ENCODE measurements around the gene POGZ. TPM values are rescaled to one million over a fixed set of nuclear protein-coding genes. Genes with fewer than 3 reads are reported as not detected.
"Not testable (repeated sequence)": the region's sequence is repeated elsewhere in the genome, so short reads cannot be mapped to it uniquely, and the experiment has no call there.

Gene POGZ
- total RNA-seq, 1 donor from 2014 or later: 8.7 TPM

DNA sequence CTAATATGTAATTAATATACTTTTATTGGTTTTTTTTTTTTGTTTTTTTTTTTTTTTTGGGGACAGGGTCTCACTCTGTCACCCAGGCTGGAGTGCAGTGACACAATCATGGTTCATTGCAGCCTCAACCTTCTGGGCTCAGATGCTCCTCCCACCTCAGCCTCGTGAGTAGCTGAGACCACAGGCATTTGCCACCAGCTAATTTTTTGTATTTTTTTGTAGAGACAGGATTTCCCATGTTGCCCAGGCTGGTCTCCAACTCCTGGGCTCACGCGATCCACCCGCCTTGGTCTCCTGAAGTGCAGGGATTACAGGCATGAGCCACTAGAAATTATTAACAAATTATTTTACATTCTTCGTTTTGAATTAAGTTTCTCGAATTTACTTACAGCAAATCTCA, 16.8 kb upstream of the POGZ start:
- DNase-seq (ENCODE audit: low read depth in 2 of 2): no peak

DNA sequence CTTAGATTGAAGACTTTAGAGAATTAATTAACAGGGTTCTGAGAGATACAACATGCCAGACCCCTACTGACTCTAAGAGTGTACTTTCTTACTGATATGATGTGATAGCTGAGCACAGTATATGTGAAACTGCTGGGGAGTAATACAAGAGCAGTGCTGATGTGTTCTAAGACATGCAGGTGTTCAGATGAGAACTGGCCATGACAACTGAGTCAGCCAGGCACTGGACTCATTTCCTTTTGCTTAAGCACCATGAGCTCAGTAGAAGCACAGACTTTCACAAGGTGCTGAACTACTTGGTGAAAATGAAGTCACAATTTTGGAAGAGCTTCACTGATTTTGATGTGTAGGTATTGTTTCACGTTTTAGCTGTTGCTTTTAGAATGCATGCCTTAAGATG, 15.9 kb upstream of the POGZ start:
- no peak for DNase-seq (ENCODE audit: low read depth in 2 of 2)

GRCh38 chr1:151474745-151475144, 15.5 kb upstream of the POGZ start:
- DNase-seq (ENCODE audit: low read depth in 2 of 2): no peak

DNA sequence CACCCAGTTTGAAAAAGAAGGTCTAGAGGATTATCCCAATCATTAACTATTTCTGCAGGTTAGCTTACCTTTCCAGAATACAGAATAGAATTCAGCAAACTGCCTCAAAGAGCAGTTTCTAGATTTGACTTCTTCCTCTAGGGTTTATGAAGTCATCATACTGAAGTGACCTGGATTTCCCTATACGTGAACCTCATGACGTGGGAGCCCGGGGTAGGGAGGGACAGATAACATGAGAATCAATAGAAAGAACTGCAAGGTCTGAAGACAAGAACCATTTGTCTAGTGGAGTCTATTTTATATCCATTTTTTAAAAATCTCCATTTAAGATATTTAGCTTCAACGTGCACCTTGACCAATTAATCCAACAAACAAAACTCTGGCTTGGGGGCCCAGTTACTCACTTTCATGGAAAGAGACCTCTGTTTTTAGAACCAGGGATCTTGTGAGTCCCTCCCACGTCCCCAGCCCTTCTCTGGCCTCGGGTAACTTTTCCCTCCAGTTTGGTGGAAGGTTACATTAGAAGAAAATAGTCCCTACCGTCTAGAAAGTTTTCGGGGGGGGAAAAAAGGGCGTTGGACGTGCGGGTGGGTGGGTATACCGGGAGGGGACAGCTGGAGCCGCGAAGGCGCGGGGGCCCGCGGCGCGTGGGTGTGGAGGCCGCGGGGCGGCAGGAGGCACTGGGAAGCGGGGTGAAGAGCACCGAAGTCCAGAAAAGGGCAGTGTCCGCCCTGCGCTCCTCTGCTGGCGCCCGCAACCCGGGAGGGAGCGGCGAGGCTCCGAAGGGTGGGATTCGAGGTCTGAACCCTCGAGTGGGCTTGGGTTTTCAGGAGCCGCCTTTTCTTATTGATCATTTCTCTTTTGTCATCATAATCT, 13.8 kb upstream of the POGZ start:
- DNase-seq (ENCODE audit: low read depth in 2 of 2): peak in 1 of 2 donors; percentile 50

GRCh38 chr1:151465026-151465425, 5.7 kb upstream of the POGZ start:
- no peak for DNase-seq (ENCODE audit: low read depth in 2 of 2)

DNA sequence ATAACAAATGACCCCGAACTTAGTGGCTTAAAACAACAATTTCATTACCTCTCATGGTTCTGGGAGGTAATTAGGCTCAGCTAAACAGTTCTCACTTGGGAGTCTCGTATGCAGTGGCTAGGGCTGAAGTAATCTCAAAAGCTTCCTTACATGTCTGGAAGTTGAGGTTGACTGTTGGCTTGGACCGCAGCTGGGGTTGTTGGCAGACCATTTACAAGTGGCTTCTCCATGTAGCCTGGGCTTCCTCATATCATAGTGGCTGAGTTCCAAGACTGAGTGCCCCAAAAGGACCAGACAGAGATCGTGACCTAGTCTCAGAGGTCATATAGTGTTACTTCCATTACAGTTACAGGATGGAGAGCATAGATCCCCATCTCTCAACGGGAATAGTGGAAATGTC, 2.4 kb upstream of the POGZ start:
- no peak for DNase-seq (ENCODE audit: low read depth in 2 of 2)

DNA sequence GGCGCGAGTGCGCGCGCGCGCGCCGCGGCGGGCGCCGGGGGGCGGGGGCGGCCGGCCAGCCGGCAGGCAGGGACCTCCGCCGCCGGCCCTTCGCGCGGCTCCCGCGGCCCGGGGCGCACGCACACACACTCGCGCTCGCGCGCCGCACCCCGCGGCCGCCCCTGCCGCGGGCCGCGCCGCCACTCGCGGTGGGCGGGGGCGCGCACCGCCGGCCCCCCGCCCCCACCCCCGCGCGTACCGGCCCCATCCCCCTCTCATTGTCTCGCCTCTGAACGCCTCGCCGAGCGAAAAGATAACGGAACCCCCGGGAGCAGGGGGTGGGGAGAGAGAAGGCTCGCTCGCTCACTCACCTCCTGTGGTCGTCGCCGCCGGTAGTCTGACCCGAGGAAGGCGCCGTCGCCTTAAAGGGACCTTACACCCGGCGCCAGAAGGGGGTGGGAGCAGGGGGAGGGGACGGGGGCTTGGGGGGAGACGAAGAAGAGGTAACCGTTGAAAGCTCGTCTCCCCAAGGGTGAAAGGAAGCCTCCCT, 428 bp downstream of the POGZ start:
- DNase-seq (ENCODE audit: low read depth in 2 of 2): peak in 1 of 2 donors; percentile 69

GRCh38 chr1:151457911-151458801, 1.1 kb downstream of the POGZ start:
- DNase-seq (ENCODE audit: low read depth in 2 of 2): peak; percentile 57 to 78

GRCh38 chr1:151455966-151456365, 3.3 kb downstream of the POGZ start:
- no peak for DNase-seq (ENCODE audit: low read depth in 2 of 2)

DNA sequence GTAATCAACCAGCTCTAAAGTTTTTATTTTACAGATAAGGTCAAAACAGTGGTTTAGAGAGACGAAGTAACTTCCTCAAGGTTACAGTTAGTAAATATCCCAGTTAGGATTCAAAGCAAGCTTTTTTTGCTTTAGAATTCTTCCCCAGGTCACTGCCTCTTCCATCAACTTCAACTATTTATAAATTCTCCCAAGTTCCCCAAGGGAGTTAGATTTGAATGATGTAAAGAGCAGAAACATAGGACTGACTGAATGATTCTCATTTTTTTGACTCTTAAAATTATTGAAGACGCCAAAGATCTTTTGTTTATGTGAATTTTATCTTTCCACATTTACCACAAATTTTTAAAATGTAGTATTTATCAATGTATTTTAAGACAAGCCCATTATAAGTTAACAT, 4.1 kb downstream of the POGZ start:
- no peak for DNase-seq (ENCODE audit: low read depth in 2 of 2)

DNA sequence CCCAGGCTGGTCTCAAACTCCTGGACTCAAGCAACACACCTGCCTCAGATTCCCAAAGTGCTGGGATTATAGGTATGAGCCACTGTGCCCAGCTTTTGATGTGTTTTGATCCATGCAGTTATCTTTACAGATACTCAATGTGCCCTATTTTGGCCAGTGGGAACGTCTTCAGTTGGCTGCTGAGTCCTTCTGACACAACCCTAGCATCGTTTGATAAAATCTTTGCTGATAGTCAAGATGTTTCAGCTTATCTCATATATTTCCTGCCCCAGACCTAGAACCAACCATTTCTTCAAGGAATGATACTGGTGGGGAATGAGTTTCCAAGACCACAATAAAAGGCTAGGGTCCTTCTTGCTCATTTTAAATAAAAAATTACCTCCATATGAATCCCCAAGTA, 11.6 kb downstream of the POGZ start:
- no peak for DNase-seq (ENCODE audit: low read depth in 2 of 2)

GRCh38 chr1:151444783-151445177, 14.5 kb downstream of the POGZ start:
- no peak for DNase-seq (ENCODE audit: low read depth in 2 of 2)

GRCh38 chr1:151443846-151444782, 15.2 kb downstream of the POGZ start:
- DNase-seq (ENCODE audit: low read depth in 2 of 2): peak; percentile 75 to 84

DNA sequence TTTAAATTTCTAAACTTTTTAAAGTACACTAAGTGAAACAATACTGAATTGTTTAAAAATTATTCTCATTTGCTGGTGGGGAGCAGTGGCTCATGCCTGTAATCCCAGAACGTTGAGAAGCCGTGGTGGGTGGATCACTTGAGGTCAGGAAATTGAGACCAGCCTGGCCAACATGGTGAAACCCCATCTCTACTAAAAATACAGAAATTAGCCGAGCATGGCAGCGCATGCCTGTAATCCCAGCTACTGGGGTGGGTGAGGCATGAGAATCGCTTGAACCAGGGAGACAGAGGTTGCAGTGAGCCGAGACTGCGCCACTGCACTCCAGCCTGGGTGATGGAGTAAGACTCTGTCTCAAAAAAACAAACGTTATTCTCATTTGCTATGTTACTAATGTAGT, 21.9 kb downstream of the POGZ start:
- not testable (repeated sequence) for DNase-seq (ENCODE audit: low read depth in 2 of 2)

GRCh38 chr1:151436985-151437384, 22.3 kb downstream of the POGZ start:
- no peak for DNase-seq (ENCODE audit: low read depth in 2 of 2)

- no peak for DNase-seq (ENCODE audit: low read depth in 2 of 2)
These were observed 24.1 kb downstream of the POGZ start for GRCh38 chr1:151435174-151435573.

DNA sequence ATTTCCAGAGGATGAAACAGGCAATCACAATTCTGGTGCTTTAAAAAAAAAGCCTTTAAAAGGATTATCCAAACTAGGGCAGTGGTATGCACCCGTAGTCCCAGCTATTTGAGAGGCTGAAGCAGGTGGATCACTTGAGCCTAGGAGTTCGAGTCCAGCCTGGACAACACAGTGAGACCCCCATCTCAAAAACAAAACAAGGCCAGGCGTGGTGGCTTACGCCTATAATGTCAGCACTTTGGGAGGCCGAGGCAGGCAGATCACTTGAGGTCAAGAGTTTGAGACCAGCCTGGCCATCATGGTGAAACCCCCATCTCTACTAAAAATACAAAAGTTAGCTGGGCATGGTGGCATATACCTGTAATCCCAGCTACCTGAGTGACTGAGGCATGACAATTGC, 25.5 kb downstream of the POGZ start:
- DNase-seq (ENCODE audit: low read depth in 2 of 2): not testable (repeated sequence)

DNA sequence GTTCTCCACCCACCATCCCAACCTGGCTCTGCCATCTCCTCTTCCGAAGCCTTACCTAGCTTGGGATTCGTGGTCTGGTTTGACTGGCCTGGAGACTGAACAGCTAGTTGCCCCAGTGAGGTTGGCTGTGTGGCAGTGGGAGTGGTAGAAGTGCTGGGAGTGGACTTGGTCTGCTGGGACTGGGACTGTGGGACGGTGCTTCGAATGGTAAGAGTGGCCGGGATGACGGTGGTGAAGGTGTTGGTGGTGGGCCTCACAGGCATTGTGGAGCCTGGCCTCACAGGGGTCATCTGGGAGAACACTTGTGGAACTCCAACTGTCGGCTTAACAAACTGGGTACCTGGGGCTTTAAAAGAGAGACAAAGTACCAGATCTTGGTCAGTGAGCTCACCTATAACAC, 31.2 kb downstream of the POGZ start:
- no peak for DNase-seq (ENCODE audit: low read depth in 2 of 2)

GRCh38 chr1:151425103-151425502, 34.2 kb downstream of the POGZ start:
- DNase-seq (ENCODE audit: low read depth in 2 of 2): no peak

DNA sequence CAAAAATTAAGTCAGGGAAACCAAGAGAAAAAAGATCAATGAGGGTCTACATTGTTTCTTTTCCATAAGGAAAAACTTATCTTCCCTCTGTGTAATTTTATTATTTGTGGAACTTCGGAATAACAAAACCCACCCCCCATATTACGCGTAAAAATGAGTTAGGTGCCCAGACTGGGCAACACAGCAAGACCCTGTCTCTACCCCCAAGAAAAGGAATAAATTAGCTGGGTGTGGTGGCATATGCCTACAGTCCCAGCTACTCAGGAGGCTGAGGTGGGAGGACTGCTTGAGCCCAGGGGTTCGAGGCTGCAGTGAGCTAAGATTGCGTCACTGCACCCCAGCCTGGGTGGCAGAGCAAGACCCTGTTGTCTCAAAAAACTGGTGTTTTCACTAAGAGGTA, 39.5 kb downstream of the POGZ start:
- DNase-seq (ENCODE audit: low read depth in 2 of 2): no peak

DNA sequence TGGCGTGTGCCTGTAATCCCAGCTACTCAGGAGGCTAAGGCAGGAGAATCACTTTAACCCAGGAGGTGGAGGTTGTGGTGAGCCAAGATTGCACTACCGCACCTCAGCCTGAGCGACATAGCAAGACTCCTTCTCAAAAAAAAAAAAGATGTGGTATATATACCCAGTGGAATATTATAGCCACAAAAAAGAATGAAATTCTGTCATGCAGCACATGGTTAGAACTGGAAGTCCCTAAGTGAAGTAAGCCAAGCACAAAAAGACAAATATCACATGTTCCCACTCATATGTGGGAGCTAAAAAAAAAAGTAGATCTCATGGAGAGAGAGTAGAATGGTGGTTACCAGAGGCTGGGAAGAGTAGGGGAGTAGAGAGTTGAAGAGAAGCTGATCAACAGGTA, 41.2 kb downstream of the POGZ start:
- no peak for DNase-seq (ENCODE audit: low read depth in 2 of 2)

Data from dermis microvascular lymphatic vessel endothelial cell (primary cell).